T-helper 2 cell treated with Interferon-gamma antibody and Interleukin-4, amounts not matched to agents 5 μg/mL and 100 μg/mL, for 36 hours (primary cell): ENCODE results near the gene THUMPD1.
"Not testable (repeated sequence)": the region's sequence is repeated elsewhere in the genome, so short reads cannot be mapped to it uniquely, and the experiment has no call there.

Source experiments
- DNase-seq: peaks from one replicate; pipeline ENCODE4 v3.0.0; 2021; ENCODE audit warnings: low spot score
- H3K27ac Mint-ChIP-seq: one replicate; pipeline ENCODE4 v1.8.0; 2021; ENCODE audit warnings: mild to moderate bottlenecking, mixed read lengths
- H3K27me3 Mint-ChIP-seq: one replicate; pipeline ENCODE4 v1.8.0; 2021; ENCODE audit warnings: low read depth, mixed read lengths
- H3K36me3 Mint-ChIP-seq: one replicate; pipeline ENCODE4 v1.8.0; 2021; ENCODE audit warnings: low read depth, mixed read lengths
- H3K4me1 Mint-ChIP-seq: one replicate; pipeline ENCODE4 v1.8.0; 2021; ENCODE audit warnings: low read depth, mixed read lengths
- H3K4me3 Mint-ChIP-seq: one replicate; pipeline ENCODE4 v1.8.0; 2022; ENCODE audit warnings: mild to moderate bottlenecking, moderate library complexity, mixed read lengths
- H3K9me3 Mint-ChIP-seq: one replicate; pipeline ENCODE4 v1.8.0; 2021; ENCODE audit warnings: mixed read lengths

The THUMPD1 gene, protein sequence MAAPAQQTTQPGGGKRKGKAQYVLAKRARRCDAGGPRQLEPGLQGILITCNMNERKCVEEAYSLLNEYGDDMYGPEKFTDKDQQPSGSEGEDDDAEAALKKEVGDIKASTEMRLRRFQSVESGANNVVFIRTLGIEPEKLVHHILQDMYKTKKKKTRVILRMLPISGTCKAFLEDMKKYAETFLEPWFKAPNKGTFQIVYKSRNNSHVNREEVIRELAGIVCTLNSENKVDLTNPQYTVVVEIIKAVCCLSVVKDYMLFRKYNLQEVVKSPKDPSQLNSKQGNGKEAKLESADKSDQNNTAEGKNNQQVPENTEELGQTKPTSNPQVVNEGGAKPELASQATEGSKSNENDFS

DNA sequence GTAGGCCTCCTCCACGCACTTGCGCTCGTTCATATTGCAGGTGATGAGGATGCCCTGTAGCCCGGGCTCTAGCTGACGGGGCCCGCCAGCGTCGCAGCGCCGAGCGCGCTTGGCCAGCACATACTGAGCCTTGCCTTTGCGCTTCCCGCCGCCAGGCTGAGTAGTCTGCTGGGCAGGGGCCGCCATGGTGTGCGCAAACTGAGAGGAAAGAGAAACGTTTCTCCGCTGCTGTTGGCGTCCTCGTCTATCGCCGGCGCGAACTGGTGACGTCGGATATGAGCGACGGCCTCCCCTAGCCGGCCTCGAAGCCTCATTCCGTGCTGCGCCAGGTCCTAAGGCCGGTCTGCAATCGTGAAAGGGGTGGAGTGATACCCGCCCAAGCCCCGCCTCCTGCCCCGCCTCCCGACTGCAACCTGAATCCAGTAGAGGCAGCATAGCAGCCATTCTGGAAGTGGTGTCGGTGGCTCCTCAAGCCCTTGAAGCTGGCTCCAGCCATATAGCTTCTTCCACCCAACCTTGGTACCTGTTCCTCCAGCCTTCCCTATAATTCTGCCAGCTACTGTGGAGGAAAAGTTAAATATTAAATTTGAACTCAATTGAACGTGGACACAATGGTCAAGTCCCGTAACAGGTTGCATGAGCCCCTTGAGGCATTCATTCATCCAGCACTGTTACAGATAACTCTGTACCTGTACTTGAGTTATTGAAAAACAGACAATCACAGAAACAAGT lies at the start of gene THUMPD1:
Gene THUMPD1, minus strand, starts transcription at position 265 of the 732 bp plus-strand sequence. Its CDS starts 79 bp downstream, at position 186.
- Mint-ChIP-seq H3K4me1 (peaks cover 16% of the 10 kb centered on the region), H3K36me3 (peaks cover 14% of the 10 kb centered on the region)

GRCh38 chr16:20789130-20789529 lies 47.5 kb upstream of the THUMPD1 start:
- no peak for DNase-seq
- Mint-ChIP-seq H3K9me3 (no peaks in the 10 kb centered on the region), H3K27ac (no peak overlapping the region), H3K4me3 (no peak overlapping the region), H3K4me1 (no peaks in the 10 kb centered on the region), H3K36me3 (peaks cover 2% of the 10 kb centered on the region), H3K27me3 (no peaks in the 10 kb centered on the region)

More for the DNA sequence above, at the start of gene THUMPD1:
- Mint-ChIP-seq H3K4me3 (peak within 1 kb of the TSS; percentile 92), H3K27me3 (no peaks in the 10 kb centered on the region), H3K9me3 (peaks cover under 1% of the 10 kb centered on the region), H3K27ac (peak within 1 kb of the TSS; percentile 97)
- peak; percentile 93 for DNase-seq

GRCh38 chr16:20784204-20784603 lies 42.6 kb upstream of the THUMPD1 start:
- Mint-ChIP-seq H3K36me3 (no peaks in the 10 kb centered on the region), H3K27ac (no peak overlapping the region), H3K4me3 (no peak overlapping the region), H3K27me3 (no peaks in the 10 kb centered on the region), H3K9me3 (no peaks in the 10 kb centered on the region), H3K4me1 (no peaks in the 10 kb centered on the region)
- DNase-seq: no peak

DNA sequence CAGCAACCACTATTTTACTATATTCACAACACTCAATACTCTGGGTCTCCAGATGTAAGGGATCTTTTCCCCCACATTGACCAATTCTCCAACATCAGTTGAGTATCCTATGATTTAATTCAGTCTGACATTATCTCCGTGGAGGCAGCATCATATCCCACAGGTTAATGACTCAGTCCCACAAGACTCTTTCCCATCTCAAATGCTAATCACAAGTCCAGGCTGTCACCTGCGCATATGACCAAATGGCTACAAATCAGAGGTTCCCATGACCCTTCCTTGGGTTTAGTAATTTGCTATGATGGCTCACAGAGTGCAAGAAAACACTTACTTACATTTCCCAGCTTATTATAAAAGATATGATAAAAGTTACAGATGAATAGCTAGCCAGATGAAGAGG lies 40.9 kb upstream of the THUMPD1 start:
- Mint-ChIP-seq H3K36me3 (no peaks in the 10 kb centered on the region), H3K9me3 (no peaks in the 10 kb centered on the region), H3K4me3 (no peak overlapping the region), H3K4me1 (peaks cover 2% of the 10 kb centered on the region), H3K27me3 (no peaks in the 10 kb centered on the region), H3K27ac (no peak overlapping the region)
- DNase-seq: no peak

DNA sequence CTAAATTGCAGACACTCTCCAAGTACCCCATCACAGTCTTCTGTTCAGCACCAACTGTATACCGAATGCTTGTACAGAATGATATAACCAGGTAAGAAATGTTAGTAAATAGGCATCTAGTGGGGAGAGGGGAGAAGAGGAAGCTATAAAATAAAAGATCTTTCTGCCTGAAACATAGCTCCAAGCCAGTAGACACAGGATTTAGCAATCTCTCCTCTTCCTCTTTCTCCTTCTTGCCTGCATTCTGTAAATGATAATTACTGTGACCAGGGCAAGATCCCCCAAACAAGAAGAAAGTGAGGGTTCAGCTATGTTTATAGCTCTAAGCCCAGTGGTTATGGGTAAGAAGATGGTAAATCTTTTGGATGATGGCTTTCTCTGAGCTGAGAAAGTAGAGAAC lies 40.1 kb upstream of the THUMPD1 start:
- Mint-ChIP-seq H3K27ac (no peak overlapping the region), H3K4me3 (no peak overlapping the region), H3K4me1 (peaks cover 7% of the 10 kb centered on the region), H3K36me3 (no peaks in the 10 kb centered on the region), H3K27me3 (no peaks in the 10 kb centered on the region), H3K9me3 (no peaks in the 10 kb centered on the region)
- DNase-seq: no peak

DNA sequence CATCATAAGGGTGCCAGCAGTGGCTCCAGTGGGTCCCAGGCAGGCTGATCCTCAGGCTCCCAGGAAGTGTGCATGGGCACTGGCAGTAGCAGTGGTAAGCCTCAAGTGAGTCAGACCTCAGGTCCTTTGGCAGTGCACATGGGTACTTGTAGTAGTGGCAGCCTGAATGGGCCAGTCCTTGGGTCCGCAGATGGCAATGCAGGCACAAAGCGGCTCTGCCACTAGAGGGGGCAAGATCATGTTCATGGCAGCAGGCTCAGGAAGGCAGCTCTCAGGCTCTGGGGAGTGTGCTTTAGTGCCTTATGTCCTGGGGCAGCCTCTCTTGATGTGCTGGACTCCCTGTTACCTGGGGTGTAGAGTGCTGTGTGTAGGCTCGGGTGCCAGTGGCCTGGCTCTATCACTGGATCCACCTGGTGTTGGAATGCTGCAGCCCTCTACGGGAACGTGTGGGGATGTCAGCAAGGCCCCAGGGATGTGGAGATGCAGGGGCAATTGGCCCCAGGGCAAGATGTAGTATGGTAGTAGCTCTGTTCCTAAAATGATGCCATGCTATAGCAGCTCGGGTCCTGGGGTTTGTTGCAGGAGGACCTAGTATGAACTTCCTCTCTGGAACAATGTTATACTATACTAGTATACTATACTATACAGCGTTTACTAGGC lies 33.2 kb upstream of the THUMPD1 start:
- no peaks in the 10 kb centered on the region for H3K36me3 Mint-ChIP-seq
- no peaks in the 10 kb centered on the region for H3K9me3 Mint-ChIP-seq
- DNase-seq: peak; percentile 47
- H3K27me3 Mint-ChIP-seq: no peaks in the 10 kb centered on the region
- no peak overlapping the region for H3K4me3 Mint-ChIP-seq
- H3K27ac Mint-ChIP-seq: no peak overlapping the region
- peaks cover 23% of the 10 kb centered on the region for H3K4me1 Mint-ChIP-seq

- H3K27ac Mint-ChIP-seq: no peak overlapping the region
- H3K4me1 Mint-ChIP-seq: peaks cover 23% of the 10 kb centered on the region
- H3K9me3 Mint-ChIP-seq: no peaks in the 10 kb centered on the region
- H3K4me3 Mint-ChIP-seq: no peak overlapping the region
- no peaks in the 10 kb centered on the region for H3K27me3 Mint-ChIP-seq
- DNase-seq: no peak
- H3K36me3 Mint-ChIP-seq: no peaks in the 10 kb centered on the region
These were observed 32.1 kb upstream of the THUMPD1 start for GRCh38 chr16:20773679-20774078.

DNA sequence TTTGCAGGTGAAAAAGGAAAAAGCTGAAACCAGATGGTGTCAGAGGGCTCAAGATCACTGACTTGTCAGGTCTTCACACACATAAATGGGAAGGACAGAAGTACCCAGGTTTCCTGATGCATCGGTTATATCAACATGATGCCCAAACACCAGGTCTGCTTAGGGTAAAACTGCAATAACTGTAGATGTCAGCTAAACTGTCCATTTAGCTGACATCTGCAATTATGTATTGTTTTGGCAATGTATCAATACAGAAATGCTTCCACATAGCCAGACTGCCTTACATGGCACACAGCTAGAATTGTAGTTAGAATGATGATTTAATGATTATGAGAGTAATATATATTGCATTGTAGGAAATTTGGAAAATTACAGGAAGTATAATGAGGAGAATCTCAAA lies 27.2 kb upstream of the THUMPD1 start:
- Mint-ChIP-seq H3K27me3 (no peaks in the 10 kb centered on the region), H3K27ac (no peak overlapping the region), H3K4me3 (no peak overlapping the region), H3K36me3 (no peaks in the 10 kb centered on the region), H3K4me1 (peaks cover 8% of the 10 kb centered on the region), H3K9me3 (no peaks in the 10 kb centered on the region)
- no peak for DNase-seq

GRCh38 chr16:20768121-20768520 lies 26.5 kb upstream of the THUMPD1 start:
- no peak for DNase-seq
- H3K4me1 Mint-ChIP-seq: peaks cover 14% of the 10 kb centered on the region
- H3K27ac Mint-ChIP-seq: no peak overlapping the region
- H3K9me3 Mint-ChIP-seq: no peaks in the 10 kb centered on the region
- H3K27me3 Mint-ChIP-seq: no peaks in the 10 kb centered on the region
- H3K4me3 Mint-ChIP-seq: no peak overlapping the region
- no peaks in the 10 kb centered on the region for H3K36me3 Mint-ChIP-seq

- H3K27ac Mint-ChIP-seq: no peak overlapping the region
- DNase-seq: no peak
- H3K4me1 Mint-ChIP-seq: peaks cover 17% of the 10 kb centered on the region
- peaks cover 2% of the 10 kb centered on the region for H3K36me3 Mint-ChIP-seq
- peaks cover 5% of the 10 kb centered on the region for H3K9me3 Mint-ChIP-seq
- H3K27me3 Mint-ChIP-seq: no peaks in the 10 kb centered on the region
- no peak overlapping the region for H3K4me3 Mint-ChIP-seq
These were observed 26.0 kb upstream of the THUMPD1 start for GRCh38 chr16:20767577-20767976.

DNA sequence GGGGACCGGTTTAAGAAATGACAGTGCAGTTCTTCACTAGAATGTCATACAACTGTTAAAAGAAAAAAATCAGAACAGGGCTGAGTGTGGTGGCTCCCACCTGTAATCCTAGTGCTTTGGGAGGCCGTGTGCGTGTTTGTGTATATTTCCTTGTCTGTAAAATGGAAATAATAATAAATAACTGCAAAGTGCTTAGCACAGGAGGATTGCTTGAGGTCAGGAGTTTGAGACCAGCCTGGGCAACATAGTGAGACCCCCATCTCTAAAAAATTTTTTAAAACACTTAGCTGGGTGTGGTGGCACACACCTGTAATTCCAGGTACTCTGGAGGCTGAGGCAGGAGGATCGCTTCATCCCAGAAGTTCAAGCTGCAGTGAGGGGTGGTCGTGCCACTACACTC lies 24.7 kb upstream of the THUMPD1 start:
- H3K27me3 Mint-ChIP-seq: no peaks in the 10 kb centered on the region
- peaks cover 9% of the 10 kb centered on the region for H3K36me3 Mint-ChIP-seq
- H3K27ac Mint-ChIP-seq: no peak overlapping the region
- DNase-seq: no peak
- H3K4me3 Mint-ChIP-seq: no peak overlapping the region
- peaks cover 16% of the 10 kb centered on the region for H3K4me1 Mint-ChIP-seq
- peaks cover 11% of the 10 kb centered on the region for H3K9me3 Mint-ChIP-seq

- Mint-ChIP-seq H3K4me3 (no peak overlapping the region), H3K9me3 (peaks cover 11% of the 10 kb centered on the region), H3K27ac (no peak overlapping the region), H3K27me3 (no peaks in the 10 kb centered on the region), H3K4me1 (peaks cover 16% of the 10 kb centered on the region), H3K36me3 (peaks cover 9% of the 10 kb centered on the region)
- no peak for DNase-seq
These were observed 24.1 kb upstream of the THUMPD1 start for GRCh38 chr16:20765732-20766131.

GRCh38 chr16:20764448-20764847 lies 22.8 kb upstream of the THUMPD1 start:
- peaks cover 11% of the 10 kb centered on the region for H3K9me3 Mint-ChIP-seq
- H3K4me1 Mint-ChIP-seq: peaks cover 16% of the 10 kb centered on the region
- not testable (repeated sequence) for H3K27me3 Mint-ChIP-seq, DNase-seq, H3K27ac Mint-ChIP-seq, H3K36me3 Mint-ChIP-seq, H3K4me3 Mint-ChIP-seq
